ENCODE results near the gene FES. TPM values are rescaled to one million over a fixed set of nuclear protein-coding genes. Genes with fewer than 3 reads are reported as not detected.

Gene FES
- polyA plus RNA-seq, 2 of the 4 experiments (the other 2 are of a cell fraction): 0.39 to 0.50 TPM

DNA sequence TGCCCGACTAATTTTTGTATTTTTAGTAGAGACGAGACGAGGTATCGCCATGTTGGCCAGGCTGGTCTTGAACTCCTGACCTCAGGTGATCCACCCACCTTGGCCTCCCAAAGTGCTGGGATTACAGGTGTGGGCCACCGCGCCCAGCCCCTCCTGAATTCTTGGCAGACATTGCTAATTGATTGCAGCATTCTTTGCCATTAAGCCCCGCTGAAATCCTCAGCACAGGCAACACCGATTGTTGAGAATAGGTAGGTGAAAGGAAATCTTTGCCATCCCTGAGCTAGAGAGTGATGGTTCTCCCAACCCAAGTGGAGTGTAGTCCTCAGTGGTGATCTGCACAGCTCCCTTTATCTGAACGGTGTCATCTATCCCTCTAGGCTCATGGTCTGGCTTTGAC, 20.4 kb downstream of the FES start (continued):
- TF ChIP-seq, protein P1, sequence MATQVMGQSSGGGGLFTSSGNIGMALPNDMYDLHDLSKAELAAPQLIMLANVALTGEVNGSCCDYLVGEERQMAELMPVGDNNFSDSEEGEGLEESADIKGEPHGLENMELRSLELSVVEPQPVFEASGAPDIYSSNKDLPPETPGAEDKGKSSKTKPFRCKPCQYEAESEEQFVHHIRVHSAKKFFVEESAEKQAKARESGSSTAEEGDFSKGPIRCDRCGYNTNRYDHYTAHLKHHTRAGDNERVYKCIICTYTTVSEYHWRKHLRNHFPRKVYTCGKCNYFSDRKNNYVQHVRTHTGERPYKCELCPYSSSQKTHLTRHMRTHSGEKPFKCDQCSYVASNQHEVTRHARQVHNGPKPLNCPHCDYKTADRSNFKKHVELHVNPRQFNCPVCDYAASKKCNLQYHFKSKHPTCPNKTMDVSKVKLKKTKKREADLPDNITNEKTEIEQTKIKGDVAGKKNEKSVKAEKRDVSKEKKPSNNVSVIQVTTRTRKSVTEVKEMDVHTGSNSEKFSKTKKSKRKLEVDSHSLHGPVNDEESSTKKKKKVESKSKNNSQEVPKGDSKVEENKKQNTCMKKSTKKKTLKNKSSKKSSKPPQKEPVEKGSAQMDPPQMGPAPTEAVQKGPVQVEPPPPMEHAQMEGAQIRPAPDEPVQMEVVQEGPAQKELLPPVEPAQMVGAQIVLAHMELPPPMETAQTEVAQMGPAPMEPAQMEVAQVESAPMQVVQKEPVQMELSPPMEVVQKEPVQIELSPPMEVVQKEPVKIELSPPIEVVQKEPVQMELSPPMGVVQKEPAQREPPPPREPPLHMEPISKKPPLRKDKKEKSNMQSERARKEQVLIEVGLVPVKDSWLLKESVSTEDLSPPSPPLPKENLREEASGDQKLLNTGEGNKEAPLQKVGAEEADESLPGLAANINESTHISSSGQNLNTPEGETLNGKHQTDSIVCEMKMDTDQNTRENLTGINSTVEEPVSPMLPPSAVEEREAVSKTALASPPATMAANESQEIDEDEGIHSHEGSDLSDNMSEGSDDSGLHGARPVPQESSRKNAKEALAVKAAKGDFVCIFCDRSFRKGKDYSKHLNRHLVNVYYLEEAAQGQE (IDR thresholded peaks at IDR 0.05): no peak
- TF ChIP-seq, protein P2, sequence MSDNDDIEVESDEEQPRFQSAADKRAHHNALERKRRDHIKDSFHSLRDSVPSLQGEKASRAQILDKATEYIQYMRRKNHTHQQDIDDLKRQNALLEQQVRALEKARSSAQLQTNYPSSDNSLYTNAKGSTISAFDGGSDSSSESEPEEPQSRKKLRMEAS (IDR thresholded peaks at IDR 0.05): no peak
- TF ChIP-seq EHF (CRISPR knock-in tag; IDR thresholded peaks at IDR 0.05) (no peak), JUNB (IDR thresholded peaks at IDR 0.05) (no peak), FOXS1 (CRISPR knock-in tag; IDR thresholded peaks at IDR 0.05) (no peak)

DNA sequence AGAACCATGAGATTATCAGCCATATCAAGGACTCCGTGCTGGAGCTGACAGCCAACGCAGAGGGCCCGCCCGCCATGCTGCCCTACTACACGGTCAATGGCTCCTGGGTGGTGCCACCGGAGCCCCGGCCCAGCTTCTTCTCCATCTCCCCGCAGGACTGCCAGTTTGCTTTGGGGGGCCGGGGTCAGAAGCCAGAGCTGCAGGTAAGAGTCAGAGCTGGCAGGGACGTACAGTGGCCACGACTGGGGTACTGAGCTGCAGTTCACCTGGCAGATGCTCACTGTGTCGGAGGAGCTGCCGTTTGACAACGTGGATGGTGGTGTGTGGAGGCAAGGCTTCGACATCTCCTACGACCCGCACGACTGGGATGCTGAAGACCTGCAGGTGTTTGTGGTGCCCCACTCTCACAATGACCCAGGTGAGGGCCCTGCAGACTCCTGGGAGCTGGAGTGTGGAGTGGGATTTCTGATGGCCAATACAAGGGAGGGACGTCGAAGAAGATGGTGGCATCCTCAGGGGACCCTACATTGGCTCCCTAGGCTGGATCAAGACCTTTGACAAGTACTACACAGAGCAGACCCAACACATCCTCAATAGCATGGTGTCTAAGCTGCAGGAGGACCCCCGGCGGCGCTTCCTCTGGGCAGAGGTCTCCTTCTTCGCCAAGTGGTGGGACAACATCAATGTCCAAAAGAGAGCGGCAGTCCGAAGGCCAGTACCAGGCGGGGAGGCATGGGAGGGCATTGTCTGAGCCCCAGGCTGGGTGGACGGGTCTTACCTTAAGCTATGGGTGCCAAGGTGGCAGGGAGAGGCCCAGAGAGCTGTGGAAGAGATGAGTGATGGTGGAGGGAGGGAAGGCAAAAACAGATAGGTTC, 21.2 kb downstream of the FES start:
- H3K9me3 ChIP-seq: no peaks in the 10 kb centered on the region
- 96% methylated on average over 28 of the region's 28 CpGs for WGBS (ENCODE audit: missing lambda C conversion rate)

DNA sequence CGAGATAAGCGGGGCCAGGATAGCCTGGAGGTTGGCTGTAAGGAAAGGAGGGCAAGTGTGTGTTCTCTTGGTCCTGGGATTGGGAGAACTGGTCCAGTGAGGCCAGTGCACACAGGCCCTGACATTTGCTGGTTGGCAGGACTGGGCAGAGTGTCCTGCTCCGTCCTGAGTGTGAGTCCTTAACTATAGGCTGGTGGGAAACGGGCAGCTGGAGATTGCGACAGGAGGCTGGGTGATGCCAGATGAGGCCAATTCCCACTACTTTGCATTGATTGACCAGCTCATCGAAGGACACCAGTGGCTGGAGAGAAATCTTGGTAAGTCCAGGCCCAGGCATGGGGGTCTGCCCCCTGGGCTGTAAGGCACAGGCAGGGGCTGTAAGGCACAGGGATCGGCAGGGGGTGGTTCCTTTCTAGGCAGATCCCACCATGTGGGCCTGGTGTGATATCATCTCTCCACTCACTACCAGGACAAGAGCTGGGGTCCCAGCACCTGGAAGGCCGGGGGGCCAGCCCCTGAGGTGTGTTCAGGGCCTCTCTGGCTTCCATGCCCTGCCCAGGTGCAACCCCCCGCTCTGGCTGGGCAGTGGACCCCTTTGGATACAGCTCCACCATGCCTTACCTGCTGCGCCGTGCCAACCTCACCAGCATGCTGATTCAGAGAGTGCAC, 22.0 kb downstream of the FES start:
- Histone ChIP-seq H3K4me3 (no peak overlapping the region), H3K9me3 (no peaks in the 10 kb centered on the region), H3K4me2 (no peak overlapping the region), H3K27ac (no peak overlapping the region), H3K4me1 (peaks cover 14% of the 10 kb centered on the region)
- FAIRE-seq (no peak), ATAC-seq (no peak), DNase-seq (ENCODE audit: low read depth in 1 of 2, low spot score in 1 of 2) (no peak)
- CTCF ChIA-PET: interaction anchor here (1.0 to 16.8 kb wide), 9 partner anchors 8 to 259 kb away, joined by 3 to 326 read pairs (median 3); partner anchors contain the start of genes FES, HDDC3 and UNC45A
- WGBS (ENCODE audit: missing lambda C conversion rate): 93% methylated on average over 11 of the region's 11 CpGs
- POLR2A ChIA-PET: no interaction called here
- TF ChIP-seq MAFK (IDR thresholded peaks at IDR 0.05; ENCODE audit: partially characterized antibody): no peak
- TF ChIP-seq, protein P1 (IDR thresholded peaks at IDR 0.05): no peak
- no peak for TF ChIP-seq TFCP2L1 (CRISPR knock-in tag; IDR thresholded peaks at IDR 0.05)
- no peak for TF ChIP-seq HOXA7 (CRISPR knock-in tag; IDR thresholded peaks at IDR 0.05)
- TF ChIP-seq, protein P3, sequence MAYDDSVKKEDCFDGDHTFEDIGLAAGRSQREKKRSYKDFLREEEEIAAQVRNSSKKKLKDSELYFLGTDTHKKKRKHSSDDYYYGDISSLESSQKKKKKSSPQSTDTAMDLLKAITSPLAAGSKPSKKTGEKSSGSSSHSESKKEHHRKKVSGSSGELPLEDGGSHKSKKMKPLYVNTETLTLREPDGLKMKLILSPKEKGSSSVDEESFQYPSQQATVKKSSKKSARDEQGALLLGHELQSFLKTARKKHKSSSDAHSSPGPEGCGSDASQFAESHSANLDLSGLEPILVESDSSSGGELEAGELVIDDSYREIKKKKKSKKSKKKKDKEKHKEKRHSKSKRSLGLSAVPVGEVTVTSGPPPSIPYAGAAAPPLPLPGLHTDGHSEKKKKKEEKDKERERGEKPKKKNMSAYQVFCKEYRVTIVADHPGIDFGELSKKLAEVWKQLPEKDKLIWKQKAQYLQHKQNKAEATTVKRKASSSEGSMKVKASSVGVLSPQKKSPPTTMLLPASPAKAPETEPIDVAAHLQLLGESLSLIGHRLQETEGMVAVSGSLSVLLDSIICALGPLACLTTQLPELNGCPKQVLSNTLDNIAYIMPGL (CRISPR knock-in tag; IDR thresholded peaks at IDR 0.05; ENCODE audit: borderline replicate concordance): no peak
- no peak for TF ChIP-seq FOXS1 (CRISPR knock-in tag; IDR thresholded peaks at IDR 0.05)
- no peak for TF ChIP-seq CBX8 (IDR thresholded peaks at IDR 0.05)
- TF ChIP-seq RFX5 (IDR thresholded peaks at IDR 0.05): no peak
- TF ChIP-seq JUN (IDR thresholded peaks at IDR 0.05): no peak

More for the DNA sequence above, 21.2 kb downstream of the FES start:
- H3K27ac ChIP-seq: no peak overlapping the region
- DNase-seq (ENCODE audit: low read depth in 1 of 2, low spot score in 1 of 2): no peak
- CTCF ChIA-PET: interaction anchor here (0.9 to 16.8 kb wide), 12 partner anchors 9 to 367 kb away, joined by 3 to 326 read pairs (median 3); partner anchors contain the start of genes FES, HDDC3 and UNC45A
- FAIRE-seq: no peak
- no peak overlapping the region for H3K4me2 ChIP-seq
- ATAC-seq: no peak
- no peak overlapping the region for H3K4me3 ChIP-seq
- TF ChIP-seq PHF8 (IDR thresholded peaks at IDR 0.05; ENCODE audit: borderline replicate concordance, low read depth): no peak
- TF ChIP-seq CEBPB (IDR thresholded peaks at IDR 0.05): no peak
- TF ChIP-seq RARB (CRISPR knock-in tag; IDR thresholded peaks at IDR 0.05): no peak
- no peak for TF ChIP-seq HDAC2 (IDR thresholded peaks at IDR 0.05)
- TF ChIP-seq ZFP36 (IDR thresholded peaks at IDR 0.05; ENCODE audit: borderline replicate concordance, partially characterized antibody): no peak
- no peak for TF ChIP-seq HOXA7 (CRISPR knock-in tag; IDR thresholded peaks at IDR 0.05)
- TF ChIP-seq, protein P4, sequence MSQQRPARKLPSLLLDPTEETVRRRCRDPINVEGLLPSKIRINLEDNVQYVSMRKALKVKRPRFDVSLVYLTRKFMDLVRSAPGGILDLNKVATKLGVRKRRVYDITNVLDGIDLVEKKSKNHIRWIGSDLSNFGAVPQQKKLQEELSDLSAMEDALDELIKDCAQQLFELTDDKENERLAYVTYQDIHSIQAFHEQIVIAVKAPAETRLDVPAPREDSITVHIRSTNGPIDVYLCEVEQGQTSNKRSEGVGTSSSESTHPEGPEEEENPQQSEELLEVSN (IDR thresholded peaks at IDR 0.05; ENCODE audit: borderline replicate concordance, low read depth): no peak
- no peak for TF ChIP-seq ESRRA (IDR thresholded peaks at IDR 0.05; ENCODE audit: borderline replicate concordance, low read length)
- no peak for TF ChIP-seq RCOR1 (IDR thresholded peaks at IDR 0.05; ENCODE audit: low read depth, low read length)
- no peak for TF ChIP-seq KDM1A (IDR thresholded peaks at IDR 0.05; ENCODE audit: low read depth)
- TF ChIP-seq, protein P5, sequence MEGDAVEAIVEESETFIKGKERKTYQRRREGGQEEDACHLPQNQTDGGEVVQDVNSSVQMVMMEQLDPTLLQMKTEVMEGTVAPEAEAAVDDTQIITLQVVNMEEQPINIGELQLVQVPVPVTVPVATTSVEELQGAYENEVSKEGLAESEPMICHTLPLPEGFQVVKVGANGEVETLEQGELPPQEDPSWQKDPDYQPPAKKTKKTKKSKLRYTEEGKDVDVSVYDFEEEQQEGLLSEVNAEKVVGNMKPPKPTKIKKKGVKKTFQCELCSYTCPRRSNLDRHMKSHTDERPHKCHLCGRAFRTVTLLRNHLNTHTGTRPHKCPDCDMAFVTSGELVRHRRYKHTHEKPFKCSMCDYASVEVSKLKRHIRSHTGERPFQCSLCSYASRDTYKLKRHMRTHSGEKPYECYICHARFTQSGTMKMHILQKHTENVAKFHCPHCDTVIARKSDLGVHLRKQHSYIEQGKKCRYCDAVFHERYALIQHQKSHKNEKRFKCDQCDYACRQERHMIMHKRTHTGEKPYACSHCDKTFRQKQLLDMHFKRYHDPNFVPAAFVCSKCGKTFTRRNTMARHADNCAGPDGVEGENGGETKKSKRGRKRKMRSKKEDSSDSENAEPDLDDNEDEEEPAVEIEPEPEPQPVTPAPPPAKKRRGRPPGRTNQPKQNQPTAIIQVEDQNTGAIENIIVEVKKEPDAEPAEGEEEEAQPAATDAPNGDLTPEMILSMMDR (IDR thresholded peaks at IDR 0.05): no peak
- no peak for TF ChIP-seq ZNF302 (CRISPR knock-in tag; IDR thresholded peaks at IDR 0.05)
- no peak for TF ChIP-seq JUNB (IDR thresholded peaks at IDR 0.05)
- peaks cover 14% of the 10 kb centered on the region for H3K4me1 ChIP-seq
- POLR2A ChIA-PET: no interaction called here
